GM12873 (cell line): ENCODE measurements around the gene NPLOC4.

Experiments
- CTCF ChIP-seq: IDR thresholded peaks from 2 replicates; pipeline ENCODE4 v1.5.1; 2012; ENCODE audit warnings: low read depth, mild to moderate bottlenecking, moderate library complexity, low read length, control low read depth; ENCODE audit not compliant: insufficient read depth; ENCODE audit errors: missing control alignments

NPLOC4 gene

GRCh38 chr17:81535480-81536298 is 101.2 kb downstream of the NPLOC4 start:
- TF ChIP-seq CTCF = no peak

- TF ChIP-seq CTCF = no peak
These were observed 101.9 kb downstream of the NPLOC4 start for GRCh38 chr17:81535007-81535328.

- no peak for TF ChIP-seq CTCF
These were observed 102.5 kb downstream of the NPLOC4 start for GRCh38 chr17:81534157-81535006.

- TF ChIP-seq CTCF = no peak
These were observed 103.4 kb downstream of the NPLOC4 start for GRCh38 chr17:81533339-81534141.

- TF ChIP-seq CTCF = no peak
These were observed 104.2 kb downstream of the NPLOC4 start for GRCh38 chr17:81532490-81533287.

- no peak for TF ChIP-seq CTCF
These were observed 107.5 kb downstream of the NPLOC4 start for GRCh38 chr17:81529437-81529803.
